Measurements from ENCODE around the gene SLC6A17.

DNA sequence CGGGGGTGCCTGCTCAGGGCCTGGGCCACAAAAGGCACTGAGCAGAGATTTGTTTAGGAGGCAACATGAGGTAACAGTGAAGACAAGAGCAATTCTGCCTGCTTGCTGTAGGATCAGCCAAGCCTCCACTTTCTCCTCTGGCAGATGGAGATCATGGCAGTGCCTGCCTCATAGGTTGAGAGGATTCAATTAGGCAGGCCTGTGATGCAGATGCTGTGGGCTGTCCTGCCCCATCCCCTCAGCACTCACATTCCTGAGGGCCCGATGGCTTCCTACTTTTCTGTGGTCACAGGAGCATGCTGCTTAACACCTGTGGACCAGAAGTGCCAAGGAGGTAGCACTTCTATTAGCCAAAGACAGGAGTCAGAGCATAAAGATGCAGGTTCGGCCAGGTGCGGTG is 39.2 kb upstream of the SLC6A17 start:
- TF ChIP-seq, protein P1, sequence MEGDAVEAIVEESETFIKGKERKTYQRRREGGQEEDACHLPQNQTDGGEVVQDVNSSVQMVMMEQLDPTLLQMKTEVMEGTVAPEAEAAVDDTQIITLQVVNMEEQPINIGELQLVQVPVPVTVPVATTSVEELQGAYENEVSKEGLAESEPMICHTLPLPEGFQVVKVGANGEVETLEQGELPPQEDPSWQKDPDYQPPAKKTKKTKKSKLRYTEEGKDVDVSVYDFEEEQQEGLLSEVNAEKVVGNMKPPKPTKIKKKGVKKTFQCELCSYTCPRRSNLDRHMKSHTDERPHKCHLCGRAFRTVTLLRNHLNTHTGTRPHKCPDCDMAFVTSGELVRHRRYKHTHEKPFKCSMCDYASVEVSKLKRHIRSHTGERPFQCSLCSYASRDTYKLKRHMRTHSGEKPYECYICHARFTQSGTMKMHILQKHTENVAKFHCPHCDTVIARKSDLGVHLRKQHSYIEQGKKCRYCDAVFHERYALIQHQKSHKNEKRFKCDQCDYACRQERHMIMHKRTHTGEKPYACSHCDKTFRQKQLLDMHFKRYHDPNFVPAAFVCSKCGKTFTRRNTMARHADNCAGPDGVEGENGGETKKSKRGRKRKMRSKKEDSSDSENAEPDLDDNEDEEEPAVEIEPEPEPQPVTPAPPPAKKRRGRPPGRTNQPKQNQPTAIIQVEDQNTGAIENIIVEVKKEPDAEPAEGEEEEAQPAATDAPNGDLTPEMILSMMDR (IDR thresholded peaks at IDR 0.05; ENCODE audit: insufficient read depth, low read length) = no peak
- TF ChIP-seq SPI1 (IDR thresholded peaks at IDR 0.05; ENCODE audit: borderline replicate concordance, low read depth) = no peak
